ENCODE results near the gene TRPM2.
"Not testable (repeated sequence)": the region's sequence is repeated elsewhere in the genome, so short reads cannot be mapped to it uniquely, and the experiment has no call there.

Gene TRPM2

GRCh38 chr21:44335266-44336059, 18.0 kb upstream of the TRPM2 start:
- DNase-seq (ENCODE audit: low read depth, low spot score) = no peak

GRCh38 chr21:44337449-44337848, 16.0 kb upstream of the TRPM2 start:
- DNase-seq (ENCODE audit: low read depth, low spot score) = no peak

- DNase-seq (ENCODE audit: low read depth, low spot score) = no peak
Observed at GRCh38 chr21:44337941-44338895, 15.2 kb upstream of the TRPM2 start.

GRCh38 chr21:44338971-44339910, 14.2 kb upstream of the TRPM2 start, which contains the start of gene CFAP410:
TSS of gene CFAP410 (minus strand) at chr21:44339390. CDS start at chr21:44339194, 196 bp downstream.
- peak; percentile 88 for DNase-seq (ENCODE audit: low read depth, low spot score)

- not testable (repeated sequence) for DNase-seq (ENCODE audit: low read depth, low spot score)
Observed at GRCh38 chr21:44341726-44342458, 11.5 kb upstream of the TRPM2 start.

- DNase-seq (ENCODE audit: low read depth, low spot score) = not testable (repeated sequence)
Observed at GRCh38 chr21:44342981-44343380, 10.4 kb upstream of the TRPM2 start.

GRCh38 chr21:44344541-44345183, 8.8 kb upstream of the TRPM2 start:
- DNase-seq (ENCODE audit: low read depth, low spot score) = no peak

GRCh38 chr21:44345495-44345894, 7.9 kb upstream of the TRPM2 start:
- no peak for DNase-seq (ENCODE audit: low read depth, low spot score)

- DNase-seq (ENCODE audit: low read depth, low spot score) = no peak
Observed at GRCh38 chr21:44347911-44348451, 5.4 kb upstream of the TRPM2 start.

GRCh38 chr21:44348861-44349260, 4.6 kb upstream of the TRPM2 start:
- DNase-seq (ENCODE audit: low read depth, low spot score) = no peak

- no peak for DNase-seq (ENCODE audit: low read depth, low spot score)
Observed at GRCh38 chr21:44349416-44349846, 4.0 kb upstream of the TRPM2 start.

- no peak for DNase-seq (ENCODE audit: low read depth, low spot score)
Observed at GRCh38 chr21:44349847-44350772, 3.3 kb upstream of the TRPM2 start.

GRCh38 chr21:44350773-44351481, 2.5 kb upstream of the TRPM2 start:
- DNase-seq (ENCODE audit: low read depth, low spot score) = no peak

- no peak for DNase-seq (ENCODE audit: low read depth, low spot score)
Observed at GRCh38 chr21:44351535-44352252, 1.7 kb upstream of the TRPM2 start.

- no peak for DNase-seq (ENCODE audit: low read depth, low spot score)
Observed at GRCh38 chr21:44352253-44352860, 1.1 kb upstream of the TRPM2 start.

GRCh38 chr21:44354001-44354405, 582 bp downstream of the TRPM2 start:
- DNase-seq (ENCODE audit: low read depth, low spot score) = no peak
